K562 (cell line): ENCODE results near the gene RNF121. TPM values are rescaled to one million over a fixed set of nuclear protein-coding genes. Genes with fewer than 3 reads are reported as not detected.

Source experiments
- EP400 ChIP-seq: fragments of 450-650 bp; IDR thresholded peaks from 2 replicates; pipeline ENCODE4 v1.6.1; 2017; ENCODE audit warnings: antibody characterized with exemption, mild to moderate bottlenecking, moderate library complexity
- FOSL1 ChIP-seq: fragments of 200-800 bp; sonication (Bioruptor generic); conservative IDR thresholded peaks from 2 replicates; pipeline ENCODE4 v1.6.1; 2016; ENCODE audit warnings: missing genetic modification characterization, missing compliant biosample characterization
- FOXM1 ChIP-seq, 2 experiments: fragments of 450-650 bp in 1 of 2; sonication (generic) in 1 of 2; formaldehyde crosslinking in 1 of 2; IDR thresholded peaks; 2 replicates each; pipeline versions ENCODE4 v1.6.1 to v1.9.0; 2017 to 2022; ENCODE audit warnings: low read depth in 2 of 2, mild to moderate bottlenecking in 2 of 2, missing genetic modification reagents in 1 of 2, moderate library complexity in 1 of 2
- JUNB ChIP-seq: fragments of 450-650 bp; formaldehyde crosslinking; conservative IDR thresholded peaks from 2 replicates; pipeline ENCODE4 v1.4.0; 2020; ENCODE audit warnings: mild to moderate bottlenecking
- MAZ ChIP-seq, 2 experiments: fragments of 450-650 bp in 1 of 2; sonication (generic) in 1 of 2; formaldehyde crosslinking; IDR thresholded peaks in 1 of 2; conservative IDR thresholded peaks in 1 of 2; 2 replicates each; pipeline versions ENCODE4 v1.4.0 to v1.5.0; 2020; ENCODE audit warnings: mild to moderate bottlenecking in 1 of 2, missing genetic modification reagents in 1 of 2
- ZNF583 ChIP-seq: fragments of 250-450 bp; sonication (Bioruptor Pico); IDR thresholded peaks from 2 replicates; pipeline ENCODE4 v1.4.0; 2020
- polyA plus RNA-seq, 8 experiments: library from polyadenylated mRNA; depleted of rRNA in 4 of 8; stranded (reverse) in 5 of 8; unstranded in 3 of 8; fragments of >200 nt; fragmentation: Nextera tagmentation in 2 of 8; fragmentation: Illumina TruSeq in 1 of 8; extraction: Ambion mirVana in 2 of 8; extraction: Trizol in 1 of 8; gene quantifications; 2 replicates each; pipeline versions ENCODE4 v1.2.1 to v1.2.3, GENCODE V29; 2011 to 2014; ENCODE audit warnings: inconsistent platforms in 1 of 8, missing spikeins in 1 of 8
- total RNA-seq, 7 experiments: library from RNA; depleted of rRNA in 6 of 7; stranded (reverse); fragments of >200 nt in 6 of 7; fragmentation: Illumina TruSeq in 2 of 7; extraction: Trizol in 2 of 7; gene quantifications; 2 replicates each; pipeline versions ENCODE4 v1.2.1 to v1.2.3, GENCODE V29; 2011 to 2021; ENCODE audit warnings: low replicate concordance in 1 of 7
- TF ChIP-seq, protein P1 (sequence below): sonication (generic); formaldehyde crosslinking; IDR thresholded peaks from 2 replicates; pipeline ENCODE4 v1.8.1; 2023; ENCODE audit warnings: mild to moderate bottlenecking, missing genetic modification reagents
- TF ChIP-seq, protein P2 (sequence below): sonication (generic); formaldehyde crosslinking; IDR thresholded peaks from 2 replicates; pipeline ENCODE4 v1.5.0; 2020; ENCODE audit warnings: missing genetic modification reagents
- TF ChIP-seq, protein P3 (sequence below): fragments of 150-350 bp; IDR thresholded peaks from 2 replicates; pipeline ENCODE4 v1.6.1; 2014; ENCODE audit warnings: low read depth, mild to moderate bottlenecking, low read length, borderline replicate concordance
- TF ChIP-seq, protein P4 (sequence below): sonication (generic); formaldehyde crosslinking; IDR thresholded peaks from 2 replicates; pipeline ENCODE4 v1.4.0; 2020; ENCODE audit warnings: mild to moderate bottlenecking, missing genetic modification reagents
- TF ChIP-seq, protein P5 (sequence below): fragments of 250-450 bp; sonication (Bioruptor Pico); IDR thresholded peaks from 2 replicates; pipeline ENCODE4 v1.4.0; 2020; ENCODE audit warnings: mild to moderate bottlenecking, moderate library complexity, borderline replicate concordance
- TF ChIP-seq, protein P6 (sequence below): IDR thresholded peaks from 2 replicates; pipeline ENCODE4 v1.6.1; 2016; ENCODE audit warnings: missing genetic modification characterization, missing compliant biosample characterization

The RNF121 gene
- total and polyA plus RNA-seq, 9 of the 15 experiments (the other 6 are each of a cell fraction or from before 2014, with no cell fraction given) = 8.0 to 63.4 (median 20.5) TPM

DNA sequence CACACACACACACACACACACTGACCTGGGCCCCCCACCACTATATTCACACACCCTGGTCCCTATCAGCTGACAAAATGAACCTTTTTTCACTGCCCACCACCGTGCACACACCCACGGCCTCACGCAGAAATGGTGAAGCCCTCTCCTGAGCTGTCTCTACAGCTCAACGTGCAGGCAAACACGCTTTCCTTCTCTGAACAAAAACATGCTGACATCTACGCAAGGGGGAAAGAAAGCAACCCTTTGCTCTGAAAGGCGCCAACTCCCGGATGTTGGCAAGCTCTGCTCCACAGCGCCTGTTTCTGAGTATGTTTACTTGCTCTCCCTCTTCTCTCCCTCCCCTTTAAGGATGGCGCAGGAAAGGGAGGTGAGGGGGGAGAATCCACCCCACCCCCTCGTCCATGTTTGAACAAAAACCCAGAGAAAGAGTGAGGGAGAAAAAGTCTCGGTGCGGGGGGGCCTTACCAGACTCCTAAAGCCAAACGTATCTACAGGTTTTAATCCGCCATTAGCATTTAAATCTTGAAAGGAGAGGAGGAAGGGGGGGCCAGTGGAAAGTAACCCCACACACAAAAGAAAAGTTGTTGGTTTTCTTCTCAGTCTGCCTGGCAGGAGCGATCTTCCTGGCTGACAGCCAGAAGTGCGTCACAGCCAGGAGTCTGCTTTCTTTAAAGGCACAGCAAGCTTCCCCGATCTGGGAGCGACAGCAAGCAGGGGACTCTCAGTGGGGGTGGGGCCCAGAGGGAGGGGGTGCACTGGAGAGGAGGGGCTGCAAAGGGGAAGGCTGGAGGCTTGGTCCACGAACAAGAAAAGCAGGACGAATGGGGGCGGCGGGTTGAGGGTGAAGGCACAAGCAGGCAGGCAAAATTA is 111.9 kb downstream of the RNF121 start (continued):
- TF ChIP-seq, protein P1, sequence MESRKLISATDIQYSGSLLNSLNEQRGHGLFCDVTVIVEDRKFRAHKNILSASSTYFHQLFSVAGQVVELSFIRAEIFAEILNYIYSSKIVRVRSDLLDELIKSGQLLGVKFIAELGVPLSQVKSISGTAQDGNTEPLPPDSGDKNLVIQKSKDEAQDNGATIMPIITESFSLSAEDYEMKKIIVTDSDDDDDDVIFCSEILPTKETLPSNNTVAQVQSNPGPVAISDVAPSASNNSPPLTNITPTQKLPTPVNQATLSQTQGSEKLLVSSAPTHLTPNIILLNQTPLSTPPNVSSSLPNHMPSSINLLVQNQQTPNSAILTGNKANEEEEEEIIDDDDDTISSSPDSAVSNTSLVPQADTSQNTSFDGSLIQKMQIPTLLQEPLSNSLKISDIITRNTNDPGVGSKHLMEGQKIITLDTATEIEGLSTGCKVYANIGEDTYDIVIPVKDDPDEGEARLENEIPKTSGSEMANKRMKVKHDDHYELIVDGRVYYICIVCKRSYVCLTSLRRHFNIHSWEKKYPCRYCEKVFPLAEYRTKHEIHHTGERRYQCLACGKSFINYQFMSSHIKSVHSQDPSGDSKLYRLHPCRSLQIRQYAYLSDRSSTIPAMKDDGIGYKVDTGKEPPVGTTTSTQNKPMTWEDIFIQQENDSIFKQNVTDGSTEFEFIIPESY (CRISPR knock-in tag) = no peak
- peak; percentile 70 for TF ChIP-seq FOXM1 (IDR thresholded peaks at IDR 0.05; ENCODE audit: low read depth)
- no peak for TF ChIP-seq FOXM1 (CRISPR knock-in tag; IDR thresholded peaks at IDR 0.05; ENCODE audit: low read depth)
- TF ChIP-seq, protein P2, sequence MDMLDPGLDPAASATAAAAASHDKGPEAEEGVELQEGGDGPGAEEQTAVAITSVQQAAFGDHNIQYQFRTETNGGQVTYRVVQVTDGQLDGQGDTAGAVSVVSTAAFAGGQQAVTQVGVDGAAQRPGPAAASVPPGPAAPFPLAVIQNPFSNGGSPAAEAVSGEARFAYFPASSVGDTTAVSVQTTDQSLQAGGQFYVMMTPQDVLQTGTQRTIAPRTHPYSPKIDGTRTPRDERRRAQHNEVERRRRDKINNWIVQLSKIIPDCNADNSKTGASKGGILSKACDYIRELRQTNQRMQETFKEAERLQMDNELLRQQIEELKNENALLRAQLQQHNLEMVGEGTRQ = no peak
- no peak for TF ChIP-seq FOSL1
- no peak for TF ChIP-seq ZNF583 (CRISPR knock-in tag)
- TF ChIP-seq, protein P3, sequence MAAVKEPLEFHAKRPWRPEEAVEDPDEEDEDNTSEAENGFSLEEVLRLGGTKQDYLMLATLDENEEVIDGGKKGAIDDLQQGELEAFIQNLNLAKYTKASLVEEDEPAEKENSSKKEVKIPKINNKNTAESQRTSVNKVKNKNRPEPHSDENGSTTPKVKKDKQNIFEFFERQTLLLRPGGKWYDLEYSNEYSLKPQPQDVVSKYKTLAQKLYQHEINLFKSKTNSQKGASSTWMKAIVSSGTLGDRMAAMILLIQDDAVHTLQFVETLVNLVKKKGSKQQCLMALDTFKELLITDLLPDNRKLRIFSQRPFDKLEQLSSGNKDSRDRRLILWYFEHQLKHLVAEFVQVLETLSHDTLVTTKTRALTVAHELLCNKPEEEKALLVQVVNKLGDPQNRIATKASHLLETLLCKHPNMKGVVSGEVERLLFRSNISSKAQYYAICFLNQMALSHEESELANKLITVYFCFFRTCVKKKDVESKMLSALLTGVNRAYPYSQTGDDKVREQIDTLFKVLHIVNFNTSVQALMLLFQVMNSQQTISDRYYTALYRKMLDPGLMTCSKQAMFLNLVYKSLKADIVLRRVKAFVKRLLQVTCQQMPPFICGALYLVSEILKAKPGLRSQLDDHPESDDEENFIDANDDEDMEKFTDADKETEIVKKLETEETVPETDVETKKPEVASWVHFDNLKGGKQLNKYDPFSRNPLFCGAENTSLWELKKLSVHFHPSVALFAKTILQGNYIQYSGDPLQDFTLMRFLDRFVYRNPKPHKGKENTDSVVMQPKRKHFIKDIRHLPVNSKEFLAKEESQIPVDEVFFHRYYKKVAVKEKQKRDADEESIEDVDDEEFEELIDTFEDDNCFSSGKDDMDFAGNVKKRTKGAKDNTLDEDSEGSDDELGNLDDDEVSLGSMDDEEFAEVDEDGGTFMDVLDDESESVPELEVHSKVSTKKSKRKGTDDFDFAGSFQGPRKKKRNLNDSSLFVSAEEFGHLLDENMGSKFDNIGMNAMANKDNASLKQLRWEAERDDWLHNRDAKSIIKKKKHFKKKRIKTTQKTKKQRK = no peak
- no peak for TF ChIP-seq JUNB
- TF ChIP-seq, protein P4, sequence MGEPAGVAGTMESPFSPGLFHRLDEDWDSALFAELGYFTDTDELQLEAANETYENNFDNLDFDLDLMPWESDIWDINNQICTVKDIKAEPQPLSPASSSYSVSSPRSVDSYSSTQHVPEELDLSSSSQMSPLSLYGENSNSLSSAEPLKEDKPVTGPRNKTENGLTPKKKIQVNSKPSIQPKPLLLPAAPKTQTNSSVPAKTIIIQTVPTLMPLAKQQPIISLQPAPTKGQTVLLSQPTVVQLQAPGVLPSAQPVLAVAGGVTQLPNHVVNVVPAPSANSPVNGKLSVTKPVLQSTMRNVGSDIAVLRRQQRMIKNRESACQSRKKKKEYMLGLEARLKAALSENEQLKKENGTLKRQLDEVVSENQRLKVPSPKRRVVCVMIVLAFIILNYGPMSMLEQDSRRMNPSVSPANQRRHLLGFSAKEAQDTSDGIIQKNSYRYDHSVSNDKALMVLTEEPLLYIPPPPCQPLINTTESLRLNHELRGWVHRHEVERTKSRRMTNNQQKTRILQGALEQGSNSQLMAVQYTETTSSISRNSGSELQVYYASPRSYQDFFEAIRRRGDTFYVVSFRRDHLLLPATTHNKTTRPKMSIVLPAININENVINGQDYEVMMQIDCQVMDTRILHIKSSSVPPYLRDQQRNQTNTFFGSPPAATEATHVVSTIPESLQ (CRISPR knock-in tag) = no peak
- peak; percentile 28 to 46; a peak in 2 of 4 replicates for TF ChIP-seq MAZ (CRISPR knock-in tag; conservative IDR thresholded peaks at IDR 0.05 in 1 of 2, IDR thresholded peaks at IDR 0.05 in 1 of 2)
- peak; percentile 47; the same call in 1 of the 2 replicates for TF ChIP-seq EP400
- TF ChIP-seq, protein P5, sequence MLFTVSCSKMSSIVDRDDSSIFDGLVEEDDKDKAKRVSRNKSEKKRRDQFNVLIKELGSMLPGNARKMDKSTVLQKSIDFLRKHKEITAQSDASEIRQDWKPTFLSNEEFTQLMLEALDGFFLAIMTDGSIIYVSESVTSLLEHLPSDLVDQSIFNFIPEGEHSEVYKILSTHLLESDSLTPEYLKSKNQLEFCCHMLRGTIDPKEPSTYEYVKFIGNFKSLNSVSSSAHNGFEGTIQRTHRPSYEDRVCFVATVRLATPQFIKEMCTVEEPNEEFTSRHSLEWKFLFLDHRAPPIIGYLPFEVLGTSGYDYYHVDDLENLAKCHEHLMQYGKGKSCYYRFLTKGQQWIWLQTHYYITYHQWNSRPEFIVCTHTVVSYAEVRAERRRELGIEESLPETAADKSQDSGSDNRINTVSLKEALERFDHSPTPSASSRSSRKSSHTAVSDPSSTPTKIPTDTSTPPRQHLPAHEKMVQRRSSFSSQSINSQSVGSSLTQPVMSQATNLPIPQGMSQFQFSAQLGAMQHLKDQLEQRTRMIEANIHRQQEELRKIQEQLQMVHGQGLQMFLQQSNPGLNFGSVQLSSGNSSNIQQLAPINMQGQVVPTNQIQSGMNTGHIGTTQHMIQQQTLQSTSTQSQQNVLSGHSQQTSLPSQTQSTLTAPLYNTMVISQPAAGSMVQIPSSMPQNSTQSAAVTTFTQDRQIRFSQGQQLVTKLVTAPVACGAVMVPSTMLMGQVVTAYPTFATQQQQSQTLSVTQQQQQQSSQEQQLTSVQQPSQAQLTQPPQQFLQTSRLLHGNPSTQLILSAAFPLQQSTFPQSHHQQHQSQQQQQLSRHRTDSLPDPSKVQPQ = no peak
- TF ChIP-seq, protein P6, sequence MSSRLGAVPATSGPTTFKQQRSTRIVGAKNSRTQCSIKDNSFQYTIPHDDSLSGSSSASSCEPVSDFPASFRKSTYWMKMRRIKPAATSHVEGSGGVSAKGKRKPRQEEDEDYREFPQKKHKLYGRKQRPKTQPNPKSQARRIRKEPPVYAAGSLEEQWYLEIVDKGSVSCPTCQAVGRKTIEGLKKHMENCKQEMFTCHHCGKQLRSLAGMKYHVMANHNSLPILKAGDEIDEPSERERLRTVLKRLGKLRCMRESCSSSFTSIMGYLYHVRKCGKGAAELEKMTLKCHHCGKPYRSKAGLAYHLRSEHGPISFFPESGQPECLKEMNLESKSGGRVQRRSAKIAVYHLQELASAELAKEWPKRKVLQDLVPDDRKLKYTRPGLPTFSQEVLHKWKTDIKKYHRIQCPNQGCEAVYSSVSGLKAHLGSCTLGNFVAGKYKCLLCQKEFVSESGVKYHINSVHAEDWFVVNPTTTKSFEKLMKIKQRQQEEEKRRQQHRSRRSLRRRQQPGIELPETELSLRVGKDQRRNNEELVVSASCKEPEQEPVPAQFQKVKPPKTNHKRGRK (tag) = no peak
